ENCODE results near the gene ATP8B4. TPM values are rescaled to one million over a fixed set of nuclear protein-coding genes. Genes with fewer than 3 reads are reported as not detected.
"Not testable (repeated sequence)": the region's sequence is repeated elsewhere in the genome, so short reads cannot be mapped to it uniquely, and the experiment has no call there.

Gene ATP8B4
- total and polyA plus RNA-seq, 2 donors (not counting 1 experiment from before 2014, with no cell fraction given), result 0.42 TPM; not detected in 1

- Histone ChIP-seq H3K4me1 (ENCODE audit: control insufficient read depth in 2 of 2, insufficient read depth in 2 of 2, low read length in 2 of 2) (no peaks in the 10 kb centered on the region), H3K36me3 (replicated peaks in 1 of 2; ENCODE audit: control extremely low read depth in 1 of 2, control insufficient read depth in 1 of 2, extremely low read depth in 1 of 2, insufficient read depth in 2 of 2, low read length in 1 of 2) (no peaks in the 10 kb centered on the region), H3K27ac (ENCODE audit: low read length in 2 of 2) (no peak overlapping the region), H3K9me3 (ENCODE audit: control extremely low read depth in 1 of 3, control insufficient read depth in 2 of 3, insufficient read depth in 1 of 3, low read length in 2 of 3) (no peaks in the 10 kb centered on the region), H3K4me3 (ENCODE audit: control extremely low read depth in 1 of 5, extremely low read depth in 1 of 5, insufficient read depth in 1 of 5, low read depth in 2 of 5, low read length in 4 of 5) (no peak overlapping the region), H2AFZ (ENCODE audit: insufficient read depth, low read depth, low read length, poor library complexity, severe bottlenecking) (no peak overlapping the region), H3K79me2 (ENCODE audit: control insufficient read depth, insufficient read depth, low read length) (no peaks in the 10 kb centered on the region), H3K9ac (ENCODE audit: low read length) (no peak overlapping the region), H3K27me3 (replicated peaks in 1 of 4; ENCODE audit: control extremely low read depth in 1 of 4, control insufficient read depth in 3 of 4, insufficient read depth in 4 of 4, low read length in 3 of 4) (no peaks in the 10 kb centered on the region), H4K20me1 (ENCODE audit: control insufficient read depth, insufficient read depth, low read length, poor library complexity, severe bottlenecking) (no peaks in the 10 kb centered on the region), H3K4me2 (replicated peaks; ENCODE audit: low read depth, low read length, poor library complexity, severe bottlenecking) (no peak overlapping the region)
- Mint-ChIP-seq H3K9me3 (ENCODE audit: insufficient read depth) (no peaks in the 10 kb centered on the region), H3K4me1 (no peaks in the 10 kb centered on the region), H3K4me3 (no peak overlapping the region), H3K27me3 (no peaks in the 10 kb centered on the region), H3K27ac (no peak overlapping the region)
- CTCF ChIA-PET, result no interaction called here
- POLR2A ChIA-PET, result no interaction called here
- intact Hi-C loops (cut with micrococcal nuclease), result no loop called here
- DNase-seq (no peak), ATAC-seq (ENCODE audit: low read depth) (no peak)
- 100% methylated on average over 1 of the region's 8 CpGs for WGBS (ENCODE audit: insufficient coverage)
- no peak for TF ChIP-seq CTCF (IDR thresholded peaks at IDR 0.05)
- TF ChIP-seq EZH2 (IDR thresholded peaks at IDR 0.05; ENCODE audit: borderline replicate concordance, insufficient read depth, low read depth, low read length, poor library complexity, severe bottlenecking), result no peak
These were observed 22.9 kb downstream of the ATP8B4 start for GRCh38 chr15:50095938-50096821.

- H3K27ac Mint-ChIP-seq; ATAC-seq (ENCODE audit: low read depth); H3K4me3 Mint-ChIP-seq; H3K79me2 ChIP-seq (ENCODE audit: control insufficient read depth, insufficient read depth, low read length); H3K9me3 ChIP-seq (ENCODE audit: control extremely low read depth in 1 of 3, control insufficient read depth in 2 of 3, insufficient read depth in 1 of 3, low read length in 2 of 3); H3K4me1 Mint-ChIP-seq; H2AFZ ChIP-seq (ENCODE audit: insufficient read depth, low read depth, low read length, poor library complexity, severe bottlenecking); H3K4me1 ChIP-seq (ENCODE audit: control insufficient read depth in 2 of 2, insufficient read depth in 2 of 2, low read length in 2 of 2); POLR2A ChIA-PET; H3K9ac ChIP-seq (ENCODE audit: low read length); H3K27ac ChIP-seq (ENCODE audit: low read length in 2 of 2); H3K27me3 Mint-ChIP-seq; H3K9me3 Mint-ChIP-seq (ENCODE audit: insufficient read depth); H3K36me3 ChIP-seq (replicated peaks in 1 of 2; ENCODE audit: control extremely low read depth in 1 of 2, control insufficient read depth in 1 of 2, extremely low read depth in 1 of 2, insufficient read depth in 2 of 2, low read length in 1 of 2); H3K4me3 ChIP-seq (ENCODE audit: control extremely low read depth in 1 of 5, extremely low read depth in 1 of 5, insufficient read depth in 1 of 5, low read depth in 2 of 5, low read length in 4 of 5); H3K27me3 ChIP-seq (replicated peaks in 1 of 4; ENCODE audit: control extremely low read depth in 1 of 4, control insufficient read depth in 3 of 4, insufficient read depth in 4 of 4, low read length in 3 of 4); H4K20me1 ChIP-seq (ENCODE audit: control insufficient read depth, insufficient read depth, low read length, poor library complexity, severe bottlenecking); CTCF ChIA-PET; DNase-seq; H3K4me2 ChIP-seq (replicated peaks; ENCODE audit: low read depth, low read length, poor library complexity, severe bottlenecking); intact Hi-C loops (cut with micrococcal nuclease): not testable (repeated sequence)
- no CpG with 5 or more reads among the region's 3 CpGs for WGBS (ENCODE audit: insufficient coverage)
These were observed 29.6 kb downstream of the ATP8B4 start for GRCh38 chr15:50089386-50089785.

All from B cell (primary cell).